B cell (primary cell): ENCODE measurements around the gene CLIC6.

Experiments used
- CTCF ChIP-seq: fragments of 200-600 bp; IDR thresholded peaks from one replicate; pipeline ENCODE4 v1.8.0; 2022; ENCODE audit warnings: antibody characterized with exemption, mild to moderate bottlenecking
- EZH2 ChIP-seq: IDR thresholded peaks from 2 replicates; pipeline ENCODE4 v1.6.1; 2012; ENCODE audit warnings: borderline replicate concordance, low read depth, mild to moderate bottlenecking, moderate library complexity, low read length; ENCODE audit not compliant: insufficient read depth, poor library complexity, severe bottlenecking

- no peak for TF ChIP-seq CTCF
- TF ChIP-seq EZH2 = no peak
Observed at GRCh38 chr21:34670220-34670961, 1.6 kb downstream of the CLIC6 start.
